ENCODE measurements around the gene PDCD4.

- TF ChIP-seq, protein P1, sequence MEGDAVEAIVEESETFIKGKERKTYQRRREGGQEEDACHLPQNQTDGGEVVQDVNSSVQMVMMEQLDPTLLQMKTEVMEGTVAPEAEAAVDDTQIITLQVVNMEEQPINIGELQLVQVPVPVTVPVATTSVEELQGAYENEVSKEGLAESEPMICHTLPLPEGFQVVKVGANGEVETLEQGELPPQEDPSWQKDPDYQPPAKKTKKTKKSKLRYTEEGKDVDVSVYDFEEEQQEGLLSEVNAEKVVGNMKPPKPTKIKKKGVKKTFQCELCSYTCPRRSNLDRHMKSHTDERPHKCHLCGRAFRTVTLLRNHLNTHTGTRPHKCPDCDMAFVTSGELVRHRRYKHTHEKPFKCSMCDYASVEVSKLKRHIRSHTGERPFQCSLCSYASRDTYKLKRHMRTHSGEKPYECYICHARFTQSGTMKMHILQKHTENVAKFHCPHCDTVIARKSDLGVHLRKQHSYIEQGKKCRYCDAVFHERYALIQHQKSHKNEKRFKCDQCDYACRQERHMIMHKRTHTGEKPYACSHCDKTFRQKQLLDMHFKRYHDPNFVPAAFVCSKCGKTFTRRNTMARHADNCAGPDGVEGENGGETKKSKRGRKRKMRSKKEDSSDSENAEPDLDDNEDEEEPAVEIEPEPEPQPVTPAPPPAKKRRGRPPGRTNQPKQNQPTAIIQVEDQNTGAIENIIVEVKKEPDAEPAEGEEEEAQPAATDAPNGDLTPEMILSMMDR (IDR thresholded peaks at IDR 0.05; ENCODE audit: low read depth, low read length, poor library complexity, severe bottlenecking), result no peak
- TF ChIP-seq EZH2phosphoT487 (IDR thresholded peaks at IDR 0.05; ENCODE audit: borderline replicate concordance, low read length), result no peak
Measured at GRCh38 chr10:110932505-110933180, 60.9 kb downstream of the PDCD4 start.

All from DOHH2 (cell line).